ENCODE data around the gene TTLL1.

GRCh38 chr22:43128116-43128515, 38.9 kb upstream of the TTLL1 start:
- TF ChIP-seq, protein P1, sequence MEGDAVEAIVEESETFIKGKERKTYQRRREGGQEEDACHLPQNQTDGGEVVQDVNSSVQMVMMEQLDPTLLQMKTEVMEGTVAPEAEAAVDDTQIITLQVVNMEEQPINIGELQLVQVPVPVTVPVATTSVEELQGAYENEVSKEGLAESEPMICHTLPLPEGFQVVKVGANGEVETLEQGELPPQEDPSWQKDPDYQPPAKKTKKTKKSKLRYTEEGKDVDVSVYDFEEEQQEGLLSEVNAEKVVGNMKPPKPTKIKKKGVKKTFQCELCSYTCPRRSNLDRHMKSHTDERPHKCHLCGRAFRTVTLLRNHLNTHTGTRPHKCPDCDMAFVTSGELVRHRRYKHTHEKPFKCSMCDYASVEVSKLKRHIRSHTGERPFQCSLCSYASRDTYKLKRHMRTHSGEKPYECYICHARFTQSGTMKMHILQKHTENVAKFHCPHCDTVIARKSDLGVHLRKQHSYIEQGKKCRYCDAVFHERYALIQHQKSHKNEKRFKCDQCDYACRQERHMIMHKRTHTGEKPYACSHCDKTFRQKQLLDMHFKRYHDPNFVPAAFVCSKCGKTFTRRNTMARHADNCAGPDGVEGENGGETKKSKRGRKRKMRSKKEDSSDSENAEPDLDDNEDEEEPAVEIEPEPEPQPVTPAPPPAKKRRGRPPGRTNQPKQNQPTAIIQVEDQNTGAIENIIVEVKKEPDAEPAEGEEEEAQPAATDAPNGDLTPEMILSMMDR (IDR thresholded peaks at IDR 0.05; ENCODE audit: low read depth, low read length, poor library complexity, severe bottlenecking), result no peak
- no peak for TF ChIP-seq EZH2phosphoT487 (IDR thresholded peaks at IDR 0.05; ENCODE audit: borderline replicate concordance, low read length)

Measured in DOHH2 (cell line).